GM12878 (cell line): ENCODE data around the gene CERK. TPM values are rescaled to one million over a fixed set of nuclear protein-coding genes. Genes with fewer than 3 reads are reported as not detected.

Experiments
- ATAC-seq: fragments of 200-7000 bp; cut with Tn5 transposase; 3 replicates; pipeline ENCODE4 v1.9.1; 2020; ENCODE audit warnings: mild to moderate bottlenecking, moderate library complexity
- BruUV-seq: library from RNA; stranded (reverse); fragments of 400-500 nt; replicated peaks from 2 replicates; lab custom pipeline; 2021; lab: Mats Ljungman, UMichigan
- CTCF ChIA-PET: fragments of 300-600 bp; sonication (Branson Sonifier 250); formaldehyde crosslinking; extraction: SDS; loops from one replicate; lab custom pipeline; 2021; ENCODE audit warnings: inconsistent platforms; lab: Yijun Ruan, JAX
- POLR2A ChIA-PET: fragments of 350-600 bp; formaldehyde crosslinking; extraction: SDS; loops from one replicate; lab custom pipeline; 2021; ENCODE audit warnings: inconsistent platforms; lab: Charles Lee
- RAD21 ChIA-PET: fragments of 300-600 bp; sonication (Branson Sonifier 250); formaldehyde crosslinking; loops from one replicate; lab custom pipeline; 2023; ENCODE audit warnings: antibody characterized with exemption; ENCODE audit not compliant: unreplicated experiment; lab: Charles Lee
- SMC1A ChIA-PET: fragments of 300-600 bp; sonication (Branson Sonifier 250); formaldehyde crosslinking; loops from one replicate; lab custom pipeline; 2023; ENCODE audit not compliant: unreplicated experiment, uncharacterized antibody; lab: Charles Lee
- DNase-seq: peaks from one replicate; pipeline ENCODE4 v3.0.0-alpha.2; 2011; ENCODE audit warnings: low read depth, low spot score
- FAIRE-seq: peaks from 3 replicates; lab custom pipeline; 2011; peaks lifted over from hg19 to GRCh38; lab: Jason Lieb, UNC
- H2AFZ ChIP-seq: 2 replicates; pipeline ENCODE4 v1.6.0; 2011; ENCODE audit warnings: low read depth, low read length, control low read depth; ENCODE audit not compliant: control insufficient read depth
- H3K27ac ChIP-seq: 2 replicates; pipeline ENCODE4 v1.5.1; 2011; ENCODE audit warnings: control low read depth; ENCODE audit not compliant: control insufficient read depth, insufficient read depth
- H3K27me3 ChIP-seq, 2 experiments: replicated peaks in 1 of 2; 2 replicates each; pipeline versions ENCODE4 v1.6.0 to v1.6.1; 2011; ENCODE audit warnings: low read length in 1 of 2; ENCODE audit not compliant: control insufficient read depth in 2 of 2, insufficient read depth in 2 of 2
- H3K36me3 ChIP-seq, 2 experiments: 2 replicates each; pipeline ENCODE4 v1.5.1; 2011; ENCODE audit warnings: low read length in 1 of 2; ENCODE audit not compliant: control insufficient read depth in 2 of 2, insufficient read depth in 2 of 2
- H3K4me1 ChIP-seq: 2 replicates; pipeline ENCODE4 v1.6.1; 2011; ENCODE audit warnings: mild to moderate bottlenecking, low read length, moderate library complexity, mixed read lengths; ENCODE audit not compliant: control insufficient read depth, insufficient read depth
- H3K4me2 ChIP-seq: 2 replicates; pipeline ENCODE4 v1.6.0; 2011; ENCODE audit warnings: control low read depth; ENCODE audit not compliant: control insufficient read depth, insufficient read depth
- H3K4me3 ChIP-seq: fragments of 200-600 bp; sonication (generic); 2 replicates; pipeline ENCODE4 v1.5.1; 2016
- H3K79me2 ChIP-seq: 2 replicates; pipeline ENCODE4 v1.6.0; 2011; ENCODE audit warnings: low read length; ENCODE audit not compliant: control insufficient read depth, insufficient read depth
- H3K9ac ChIP-seq: 2 replicates; pipeline ENCODE4 v1.8.0; 2011; ENCODE audit warnings: low read length, control low read depth, mixed read lengths; ENCODE audit not compliant: control insufficient read depth, insufficient read depth
- H3K9me3 ChIP-seq: replicated peaks from 3 replicates; pipeline ENCODE4 v1.5.1; 2011; ENCODE audit warnings: mild to moderate bottlenecking, low read length; ENCODE audit not compliant: control insufficient read depth, insufficient read depth
- H4K20me1 ChIP-seq: 2 replicates; pipeline ENCODE4 v1.6.0; 2011; ENCODE audit not compliant: control insufficient read depth, insufficient read depth
- CHD4 ChIP-seq: fragments of 200-600 bp; sonication (generic); IDR thresholded peaks from 2 replicates; pipeline ENCODE4 v1.6.1; 2016; ENCODE audit warnings: mild to moderate bottlenecking
- CUX1 ChIP-seq: IDR thresholded peaks from 2 replicates; pipeline ENCODE4 v1.6.1; 2012; ENCODE audit warnings: improper control_type of control experiment, low read depth, low read length; ENCODE audit not compliant: insufficient replicate concordance
- GATAD2B ChIP-seq: fragments of 450-650 bp; conservative IDR thresholded peaks from 2 replicates; pipeline ENCODE4 v1.6.1; 2017; ENCODE audit warnings: low read depth, mild to moderate bottlenecking, moderate library complexity
- MEF2A ChIP-seq: IDR thresholded peaks from 2 replicates; pipeline ENCODE4 v1.6.1; 2011; ENCODE audit warnings: low read depth, mild to moderate bottlenecking, low read length, moderate library complexity; ENCODE audit not compliant: insufficient read depth
- NKRF ChIP-seq: fragments of 450-650 bp; conservative IDR thresholded peaks from 2 replicates; pipeline ENCODE4 v1.6.1; 2017; ENCODE audit warnings: mild to moderate bottlenecking, moderate library complexity
- POLR2A ChIP-seq: IDR thresholded peaks from 2 replicates; pipeline ENCODE4 v1.6.1; 2011; ENCODE audit warnings: low read depth, mild to moderate bottlenecking, low read length
- SPI1 ChIP-seq: IDR thresholded peaks from 2 replicates; pipeline ENCODE4 v1.6.1; 2011; ENCODE audit warnings: low read depth, mild to moderate bottlenecking, low read length, moderate library complexity, borderline replicate concordance; ENCODE audit not compliant: insufficient read depth
- ZBTB11 ChIP-seq: fragments of 450-650 bp; formaldehyde crosslinking; IDR thresholded peaks from 2 replicates; pipeline ENCODE4 v1.5.0; 2022; ENCODE audit warnings: mild to moderate bottlenecking, missing genetic modification characterization
- ZNF622 ChIP-seq: fragments of 450-650 bp; IDR thresholded peaks from 2 replicates; pipeline ENCODE4 v1.6.1; 2017; ENCODE audit warnings: mild to moderate bottlenecking, inconsistent platforms
- WGBS: methylation state at CpG from one replicate; pipeline ENCODE4 v1.1.6; 2016; ENCODE audit warnings: low lambda C conversion rate; ENCODE audit not compliant: insufficient replicate concordance, insufficient coverage; ENCODE audit errors: missing lambda C conversion rate; 5-methylcytosine and 5-hydroxymethylcytosine counted together
- in situ Hi-C: fragments of 300-500 bp; cut with MboI; formaldehyde crosslinking; loops from 9 replicates; pipeline ENCODE4 v1.14.3; 2018; ENCODE audit warnings: mixed read lengths
- intact Hi-C: fragments of 100-400 bp; cut with micrococcal nuclease; formaldehyde crosslinking; loops from one replicate; pipeline ENCODE4 v1.14.2; 2022; ENCODE audit not compliant: unreplicated experiment
- polyA plus RNA-seq, 11 experiments: library from polyadenylated mRNA; depleted of rRNA in 4 of 11; unstranded in 6 of 11; stranded (reverse) in 5 of 11; fragments of >200 nt; fragmentation: Nextera tagmentation in 4 of 11; fragmentation: Illumina TruSeq in 1 of 11; extraction: Ambion mirVana in 4 of 11; extraction: Trizol in 1 of 11; gene quantifications; 1 replicate in 1 of 11; 2 replicates in 10 of 11; pipeline versions ENCODE4 v1.2.1 to v1.2.3, GENCODE V29; 2011 to 2016; ENCODE audit warnings: inconsistent platforms in 2 of 11, missing spikeins in 2 of 11, low read depth in 1 of 11
- total RNA-seq, 4 experiments: library from RNA; depleted of rRNA in 3 of 4; stranded (reverse); fragments of >200 nt in 3 of 4; fragmentation: Illumina TruSeq in 1 of 4; extraction: Trizol in 1 of 4; gene quantifications; 2 replicates each; pipeline versions ENCODE4 v1.2.1 to v1.2.3, GENCODE V29; 2013 to 2021

Gene CERK
- total and polyA plus RNA-seq, 10 of the 15 experiments (the other 5 are each of a cell fraction or from before 2014, with no cell fraction given): 4.0 to 41.1 (median 30.2) TPM

- peaks cover 13% of the 10 kb centered on the region for H3K4me1 ChIP-seq
- no TSS peak for BruUV-seq
- no peaks in the 10 kb centered on the region for H4K20me1 ChIP-seq
- peaks cover 0 to 6% of the 10 kb centered on the region in 2 experiments; a peak in 2 of 4 replicates for H3K36me3 ChIP-seq
- peak within 1 kb of the TSS; percentile 82 for H2AFZ ChIP-seq
- ChIA-PET RAD21 (interaction anchor here (0.8 to 10.5 kb wide), 7 partner anchors 8 to 199 kb away, joined by 4 to 199 read pairs (median 13); no protein-coding TSS in a partner anchor), CTCF (interaction anchor here (1.0 to 11.8 kb wide), 9 partner anchors 10 to 199 kb away, joined by 3 to 297 read pairs (median 5); no protein-coding TSS in a partner anchor), POLR2A (interaction anchor here (0.6 to 4.3 kb wide), 7 partner anchors 9 to 971 kb away, joined by 3 to 56 read pairs (median 3); no protein-coding TSS in a partner anchor), SMC1A (interaction anchor here (1.0 to 5.8 kb wide), 8 partner anchors 8 to 199 kb away, joined by 3 to 72 read pairs (median 4); no protein-coding TSS in a partner anchor)
- H3K4me2 ChIP-seq: peak within 1 kb of the TSS; percentile 88
- DNase-seq: no peak
- peak; percentile 44 for FAIRE-seq
- H3K9ac ChIP-seq: peak within 1 kb of the TSS; percentile 94
- H3K27ac ChIP-seq: peak within 1 kb of the TSS; percentile 91
- WGBS: 1% methylated on average over 65 of the region's 66 CpGs
- ATAC-seq: peak; percentile 80
- H3K4me3 ChIP-seq: peak within 1 kb of the TSS; percentile 97
- in situ Hi-C loops: loop anchor here (25.0 kb wide), 1 partner anchor 1325 kb away; no protein-coding TSS in a partner anchor
- H3K9me3 ChIP-seq: no peaks in the 10 kb centered on the region
- H3K27me3 ChIP-seq: no peaks in the 10 kb centered on the region
- intact Hi-C loops: loop anchor here (1.0 kb wide), 1 partner anchor 12 kb away; no protein-coding TSS in a partner anchor
- peaks cover 57% of the 10 kb centered on the region for H3K79me2 ChIP-seq
- TF ChIP-seq MEF2A: 0 out of 2 replicates have a peak, but pooled peaks have one; percentile 12
- TF ChIP-seq CUX1: no peak
- TF ChIP-seq ZBTB11 (CRISPR knock-in tag): no peak
- TF ChIP-seq POLR2A: peak; percentile 99
- peak; percentile 73 for TF ChIP-seq NKRF
- peak; percentile 77 for TF ChIP-seq GATAD2B
- TF ChIP-seq ZNF622: no peak
- TF ChIP-seq SPI1: no peak
- no peak for TF ChIP-seq CHD4
These were observed 24.4 kb upstream of the CERK start, which contains the start of gene TBC1D22A for GRCh38 chr22:46762238-46763050. TSS of gene TBC1D22A (plus strand) at chr22:46762650. CDS start at chr22:46762787, 137 bp downstream.
